Ascending aorta (tissue), 2 donors: ENCODE results near the gene XRCC3. TPM values are rescaled to one million over a fixed set of nuclear protein-coding genes. Genes with fewer than 3 reads are reported as not detected.
A peak's percentile ranks its signal among the peaks of the same experiment; 100 is the strongest.
"Not testable (repeated sequence)": the region's sequence is repeated elsewhere in the genome, so short reads cannot be mapped to it uniquely, and the experiment has no call there.

Experiments
- DNase-seq, 2 donors: peaks; one replicate each; pipeline ENCODE4 v3.0.0-alpha.2; 2019; ENCODE audit warnings: low spot score in 2 of 2
- H3K27ac ChIP-seq, 2 donors: fragments of 200-600 bp; sonication (generic); one replicate each; pipeline ENCODE4 v1.5.1; 2016 to 2017; ENCODE audit warnings: mild to moderate bottlenecking in 1 of 2
- H3K27me3 ChIP-seq: fragments of 200-600 bp; sonication (generic); one replicate; pipeline ENCODE4 v1.5.1; 2017
- H3K36me3 ChIP-seq, 2 donors: fragments of 200-600 bp; sonication (generic); one replicate each; pipeline ENCODE4 v1.5.1; 2016
- H3K4me1 ChIP-seq, 2 donors: fragments of 200-600 bp; sonication (generic); one replicate each; pipeline ENCODE4 v1.5.1; 2016 to 2017; ENCODE audit warnings: mild to moderate bottlenecking in 1 of 2
- H3K4me3 ChIP-seq, 2 donors: fragments of 200-600 bp; sonication (generic); one replicate each; pipeline ENCODE4 v1.5.1; 2016 to 2017; ENCODE audit warnings: mild to moderate bottlenecking in 1 of 2
- H3K9me3 ChIP-seq, 2 donors: fragments of 200-600 bp; sonication (generic); one replicate each; pipeline ENCODE4 v1.5.1; 2016
- CTCF ChIP-seq, 3 experiments: fragments of 200-600 bp in 2 of 3; fragments of 450-650 bp in 1 of 3; sonication (generic) in 2 of 3; IDR thresholded peaks; one replicate each; pipeline ENCODE4 v1.5.1; 2016 to 2019; ENCODE audit warnings: antibody characterized with exemption in 3 of 3, mild to moderate bottlenecking in 1 of 3, moderate library complexity in 1 of 3
- intact Hi-C: fragments of 100-400 bp; cut with DNase I; formaldehyde crosslinking; loops from one replicate; pipeline ENCODE4 v1.15.1; 2023
- total RNA-seq: library from RNA; depleted of rRNA; stranded (reverse); fragments of >200 nt; gene quantifications from one replicate; pipeline ENCODE4 v1.1.0, GENCODE V29; 2016

Gene XRCC3
- total RNA-seq, 1 donor from 2014 or later = 9.0 TPM

GRCh38 chr14:103695296-103696069, 19.8 kb downstream of the XRCC3 start:
- peaks cover 13 to 29% of the 10 kb centered on the region in 2 donors for H3K4me1 ChIP-seq
- intact Hi-C loops = no loop called here
- DNase-seq = no peak
- peak overlapping the region; percentile 8 to 55 for H3K27ac ChIP-seq
- H3K4me3 ChIP-seq = no peak overlapping the region
- TF ChIP-seq CTCF (IDR thresholded peaks at IDR 0.05) = no peak
- H3K27me3 ChIP-seq = no peaks in the 10 kb centered on the region
- H3K9me3 ChIP-seq = no peaks in the 10 kb centered on the region
- peaks cover 44 to 68% of the 10 kb centered on the region in 2 donors for H3K36me3 ChIP-seq

- Histone ChIP-seq H3K4me3 (no peak overlapping the region), H3K27me3 (no peaks in the 10 kb centered on the region), H3K9me3 (no peaks in the 10 kb centered on the region), H3K36me3 (peaks cover 41 to 61% of the 10 kb centered on the region in 2 donors), H3K4me1 (peaks cover 10 to 21% of the 10 kb centered on the region in 2 donors), H3K27ac (no peak overlapping the region)
- DNase-seq = no peak
- intact Hi-C loops = no loop called here
- no peak for TF ChIP-seq CTCF (IDR thresholded peaks at IDR 0.05)
These were observed 20.7 kb downstream of the XRCC3 start for GRCh38 chr14:103694572-103695026.

DNA sequence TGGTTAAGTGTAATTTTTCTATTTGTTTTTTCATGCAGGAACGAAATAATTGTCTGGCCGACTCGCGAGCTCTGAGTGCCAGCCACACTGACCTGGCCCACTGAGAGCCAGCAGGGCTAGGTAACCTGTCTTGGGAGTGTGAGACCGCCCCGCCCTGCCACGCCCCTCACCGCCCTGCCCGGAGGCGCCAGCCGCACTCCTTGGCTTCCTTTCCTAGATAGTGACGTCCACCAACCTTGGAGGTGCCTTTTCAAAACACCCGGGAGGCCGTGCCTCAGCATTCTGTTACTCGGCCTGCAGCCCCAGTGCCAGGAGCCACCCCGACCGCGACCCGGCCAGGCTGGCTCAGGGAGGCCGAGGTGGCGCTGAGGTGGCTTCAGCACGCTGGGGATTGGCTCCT, 21.7 kb downstream of the XRCC3 start:
- Histone ChIP-seq H3K36me3 (peaks cover 30 to 55% of the 10 kb centered on the region in 2 donors), H3K27ac (no peak overlapping the region), H3K27me3 (no peaks in the 10 kb centered on the region), H3K9me3 (no peaks in the 10 kb centered on the region), H3K4me1 (peaks cover 17 to 21% of the 10 kb centered on the region in 2 donors), H3K4me3 (no peak overlapping the region)
- DNase-seq = no peak
- no peak for TF ChIP-seq CTCF (IDR thresholded peaks at IDR 0.05)
- intact Hi-C loops = no loop called here

DNA sequence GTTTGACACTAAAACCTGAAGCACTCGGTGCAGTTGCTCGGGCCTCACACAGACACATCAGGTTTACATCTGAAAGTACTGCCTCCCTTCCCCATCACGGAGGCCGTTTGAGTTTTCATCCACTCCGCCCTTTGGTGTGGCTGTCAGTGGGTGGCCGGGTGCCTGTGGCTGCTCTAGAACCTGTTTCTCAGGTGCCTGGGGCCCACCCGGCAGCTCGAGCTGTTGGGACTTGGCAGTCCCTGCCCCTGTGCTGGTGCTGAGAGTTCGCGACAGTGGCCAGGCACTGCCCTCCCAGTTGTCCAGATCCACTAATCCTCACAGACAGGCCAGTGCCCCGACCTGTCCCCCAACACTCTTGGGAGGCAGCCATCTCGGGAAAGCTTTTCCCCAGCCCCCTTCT, 22.4 kb downstream of the XRCC3 start:
- H3K27me3 ChIP-seq = no peaks in the 10 kb centered on the region
- no peak for TF ChIP-seq CTCF (IDR thresholded peaks at IDR 0.05)
- peaks cover 17 to 22% of the 10 kb centered on the region in 2 donors for H3K4me1 ChIP-seq
- H3K9me3 ChIP-seq = no peaks in the 10 kb centered on the region
- intact Hi-C loops = no loop called here
- no peak overlapping the region for H3K4me3 ChIP-seq
- peaks cover 34 to 55% of the 10 kb centered on the region in 2 donors for H3K36me3 ChIP-seq
- no peak overlapping the region for H3K27ac ChIP-seq
- no peak for DNase-seq

- peaks cover 36 to 56% of the 10 kb centered on the region in 2 donors for H3K36me3 ChIP-seq
- no peak overlapping the region for H3K4me3 ChIP-seq
- TF ChIP-seq CTCF (IDR thresholded peaks at IDR 0.05) = no peak
- intact Hi-C loops = no loop called here
- DNase-seq = no peak
- H3K27me3 ChIP-seq = no peaks in the 10 kb centered on the region
- H3K9me3 ChIP-seq = no peaks in the 10 kb centered on the region
- H3K4me1 ChIP-seq = peaks cover 16 to 17% of the 10 kb centered on the region in 2 donors
- H3K27ac ChIP-seq = no peak overlapping the region
These were observed 23.1 kb downstream of the XRCC3 start for GRCh38 chr14:103692159-103692558.

DNA sequence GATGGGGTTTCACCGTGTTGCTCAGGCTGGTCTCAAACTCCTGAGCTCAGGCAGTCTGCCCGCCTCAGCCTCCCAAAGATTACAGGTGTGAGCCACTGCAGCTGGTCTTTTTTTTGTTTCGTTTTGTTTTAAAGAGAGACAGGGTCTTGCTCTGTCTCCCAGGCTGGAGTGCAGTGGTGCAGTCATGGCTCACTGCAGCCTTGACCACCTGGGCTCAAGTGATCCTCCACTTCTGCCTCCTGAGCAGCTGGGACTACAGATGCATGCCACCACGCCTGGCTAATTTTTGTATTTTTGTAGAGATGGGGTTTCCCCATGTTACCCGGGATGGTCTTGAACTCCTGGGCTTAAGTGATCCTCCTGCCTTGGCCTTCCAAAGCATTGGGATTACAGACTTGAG, 23.6 kb downstream of the XRCC3 start:
- peaks cover 41 to 61% of the 10 kb centered on the region in 2 donors for H3K36me3 ChIP-seq
- intact Hi-C loops = not testable (repeated sequence)

More for the DNA sequence above, 23.6 kb downstream of the XRCC3 start:
- DNase-seq, H3K27me3 ChIP-seq, H3K4me3 ChIP-seq, H3K9me3 ChIP-seq, H3K27ac ChIP-seq: not testable (repeated sequence)
- peaks cover 11 to 17% of the 10 kb centered on the region in 2 donors for H3K4me1 ChIP-seq
